GM18505 (cell line): ENCODE data around the gene RNF220.

ENCODE experiments used
- ATAC-seq: cut with Tn5 transposase; IDR thresholded peaks from one replicate; pipeline ENCODE4 v1.9.1; 2021; ENCODE audit not compliant: unreplicated experiment
- POLR2A ChIP-seq: IDR thresholded peaks from 4 replicates; pipeline ENCODE4 v1.6.1; 2011; ENCODE audit warnings: borderline replicate concordance; ENCODE audit not compliant: insufficient read depth, insufficient read length; ENCODE audit errors: extremely low read depth

Gene RNF220

DNA sequence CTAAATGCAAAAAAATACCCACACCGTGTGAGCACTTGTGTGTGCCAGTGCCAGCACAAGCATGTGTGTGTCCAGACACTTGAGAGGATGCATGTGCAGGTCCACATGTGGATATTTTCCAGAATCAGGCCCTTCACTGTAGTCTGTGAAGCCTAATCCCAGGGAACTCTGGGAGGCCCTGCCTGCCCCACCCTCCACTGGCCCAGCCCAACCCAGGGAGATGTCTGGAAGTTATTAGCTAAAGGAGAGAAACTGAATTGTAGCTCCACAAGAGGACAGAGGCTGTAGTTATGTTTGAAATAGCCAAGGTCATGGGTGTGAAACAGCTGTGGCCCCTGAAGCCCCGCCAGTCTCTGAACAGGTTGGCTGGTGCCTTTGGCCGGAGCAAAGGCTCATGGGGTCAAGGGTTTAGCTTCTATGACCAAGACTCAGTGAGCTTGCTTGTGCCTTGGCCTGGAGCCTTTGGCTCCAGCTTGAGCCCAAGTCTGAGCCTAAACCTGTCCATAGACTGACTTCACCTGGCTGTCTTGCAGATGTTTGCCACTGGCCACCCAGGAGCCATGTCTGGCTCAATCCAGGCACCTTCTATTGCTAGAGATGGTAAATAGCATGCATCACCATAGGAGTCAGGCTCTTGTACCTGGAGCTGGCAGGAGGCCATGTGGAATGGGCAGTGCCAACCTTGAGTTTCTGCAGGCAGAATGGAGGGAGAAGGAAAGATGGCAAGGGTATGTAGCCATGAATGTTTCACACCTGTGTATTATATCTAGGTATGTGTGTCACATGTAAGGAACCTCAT, 199.3 kb downstream of the RNF220 start:
- no peak for TF ChIP-seq POLR2A
- ATAC-seq: no peak

DNA sequence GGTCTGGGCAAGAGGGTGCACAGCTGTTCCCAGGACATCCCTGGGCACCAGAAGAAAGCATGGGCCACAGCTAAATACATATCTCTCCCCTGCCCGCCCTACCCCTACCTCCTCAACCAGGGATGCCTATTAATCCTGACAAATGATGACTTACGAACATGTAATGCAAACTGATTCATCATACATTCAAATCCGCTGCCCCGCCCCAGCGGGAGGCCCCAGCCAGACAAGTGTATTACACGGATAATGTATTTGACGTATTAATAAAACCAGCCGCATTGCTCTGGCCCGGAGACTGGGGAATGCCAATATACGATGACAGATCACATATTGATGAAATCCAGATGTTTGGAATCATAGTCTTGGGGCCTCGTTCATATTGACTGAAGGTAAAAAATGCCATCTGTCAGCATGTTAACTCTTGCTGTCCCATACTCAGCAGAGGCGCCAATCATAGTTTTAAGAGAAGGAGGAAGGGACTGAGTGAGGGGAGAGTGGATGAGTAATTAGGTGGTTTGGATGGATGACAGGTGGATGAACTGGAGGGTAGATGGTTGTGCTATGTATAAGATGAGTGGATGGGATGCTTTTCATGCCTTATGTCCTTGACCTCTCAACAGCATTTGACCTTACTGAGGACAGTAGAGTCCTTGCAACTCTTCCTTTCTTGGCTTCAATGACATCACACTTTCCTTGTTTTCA, 201.0 kb downstream of the RNF220 start:
- no peak for TF ChIP-seq POLR2A
- no peak for ATAC-seq

DNA sequence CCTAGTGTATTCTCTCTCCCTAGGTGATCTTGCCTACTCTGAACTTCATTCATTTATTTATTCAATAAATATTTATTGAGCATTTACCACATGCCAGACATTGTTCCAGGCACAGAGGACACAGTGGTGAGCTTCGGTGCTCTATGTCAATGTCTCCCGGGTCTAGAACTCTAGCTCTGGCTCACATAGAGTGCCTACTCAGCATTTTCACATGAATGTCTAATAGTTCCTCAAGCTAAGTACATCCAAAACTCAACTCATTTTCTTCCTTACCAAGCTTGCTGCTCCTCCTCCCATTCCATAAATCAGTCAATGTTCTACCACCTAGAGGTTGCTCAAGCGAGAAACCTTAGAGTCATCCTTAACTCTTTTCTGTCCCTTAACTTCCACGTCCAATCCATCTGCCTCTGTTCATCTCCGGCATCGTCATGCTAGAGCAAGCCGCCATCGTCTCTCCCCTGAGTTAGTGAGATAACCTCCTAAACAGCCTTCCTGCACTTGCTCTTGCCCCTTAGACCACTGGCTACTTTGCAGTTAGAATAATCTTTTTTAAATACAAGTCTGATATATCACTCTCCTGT, 201.7 kb downstream of the RNF220 start:
- no peak for TF ChIP-seq POLR2A
- no peak for ATAC-seq

DNA sequence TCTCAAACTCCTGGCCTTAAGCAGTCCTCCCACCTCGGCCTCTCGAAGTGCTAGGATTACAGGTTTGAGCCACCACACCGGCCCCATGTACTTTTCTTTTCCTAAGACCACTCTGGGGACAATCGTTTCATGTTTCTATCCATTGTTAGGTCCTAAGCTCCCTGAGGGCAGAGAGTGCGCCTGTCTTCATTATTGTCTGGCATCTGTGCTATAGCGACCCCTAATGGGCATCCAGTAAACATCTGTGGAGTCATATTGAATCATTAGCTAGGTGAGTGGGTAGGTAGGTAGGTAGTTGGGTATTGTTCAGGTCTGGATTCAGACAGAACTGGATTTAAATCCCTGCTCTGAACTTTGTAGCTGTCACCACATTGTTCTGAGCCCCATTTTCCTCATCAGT, 203.1 kb downstream of the RNF220 start:
- no peak for ATAC-seq
- TF ChIP-seq POLR2A: no peak

DNA sequence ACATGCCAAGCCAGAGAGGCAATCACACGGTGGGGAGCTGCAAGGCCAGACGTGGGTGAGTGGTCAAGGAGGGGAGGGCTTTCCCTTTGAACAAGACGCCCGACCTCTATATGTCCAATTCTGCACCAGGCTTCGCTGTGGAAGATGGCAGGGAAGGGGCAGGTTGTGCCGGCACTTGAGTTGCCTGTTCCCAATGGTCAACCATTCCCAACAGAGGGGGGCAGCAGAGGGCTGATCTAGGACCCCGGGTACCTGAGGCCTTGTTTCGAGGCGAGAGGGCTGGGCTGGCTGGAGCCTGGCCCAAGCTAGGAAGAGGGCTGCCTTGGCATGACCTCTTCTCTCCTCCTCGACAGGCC, 204.3 kb downstream of the RNF220 start:
- ATAC-seq: no peak
- no peak for TF ChIP-seq POLR2A

DNA sequence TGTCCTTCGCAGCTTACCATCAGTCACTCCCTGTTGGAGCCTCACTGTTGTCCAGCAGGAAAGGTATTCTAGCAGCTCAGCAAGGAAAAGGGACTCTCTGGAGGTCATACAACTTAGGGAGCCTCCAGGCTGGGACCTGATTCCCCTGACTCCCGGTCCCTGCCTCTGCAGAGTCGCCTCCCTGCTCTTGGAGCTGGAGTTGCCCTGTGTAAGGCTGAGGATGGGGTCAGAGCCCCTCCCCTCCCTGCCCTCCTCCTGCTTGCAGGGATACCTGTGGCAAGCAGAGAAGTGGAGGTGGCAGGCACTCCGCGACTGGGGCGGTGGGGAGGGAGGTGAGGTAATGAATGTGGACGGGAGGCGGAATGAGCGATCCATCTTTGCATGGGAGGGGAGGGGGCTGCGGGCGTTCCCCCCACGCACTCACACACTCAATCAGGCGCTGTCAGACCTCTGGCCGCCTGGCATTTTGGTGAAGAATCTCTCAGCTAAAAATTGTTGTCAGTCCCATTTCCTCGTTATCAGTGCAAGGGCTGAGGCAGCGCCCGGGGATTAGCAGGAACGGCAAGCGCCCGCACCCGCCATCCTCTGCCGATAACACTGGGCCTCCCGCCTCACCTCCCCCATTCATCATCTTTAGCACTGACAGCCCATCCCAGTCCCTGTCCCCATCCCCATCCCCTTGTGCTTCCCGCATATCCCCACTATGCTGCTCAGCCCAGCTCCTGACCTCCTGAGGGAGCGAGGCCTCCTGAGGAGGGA, 204.9 kb downstream of the RNF220 start:
- no peak for TF ChIP-seq POLR2A
- no peak for ATAC-seq

DNA sequence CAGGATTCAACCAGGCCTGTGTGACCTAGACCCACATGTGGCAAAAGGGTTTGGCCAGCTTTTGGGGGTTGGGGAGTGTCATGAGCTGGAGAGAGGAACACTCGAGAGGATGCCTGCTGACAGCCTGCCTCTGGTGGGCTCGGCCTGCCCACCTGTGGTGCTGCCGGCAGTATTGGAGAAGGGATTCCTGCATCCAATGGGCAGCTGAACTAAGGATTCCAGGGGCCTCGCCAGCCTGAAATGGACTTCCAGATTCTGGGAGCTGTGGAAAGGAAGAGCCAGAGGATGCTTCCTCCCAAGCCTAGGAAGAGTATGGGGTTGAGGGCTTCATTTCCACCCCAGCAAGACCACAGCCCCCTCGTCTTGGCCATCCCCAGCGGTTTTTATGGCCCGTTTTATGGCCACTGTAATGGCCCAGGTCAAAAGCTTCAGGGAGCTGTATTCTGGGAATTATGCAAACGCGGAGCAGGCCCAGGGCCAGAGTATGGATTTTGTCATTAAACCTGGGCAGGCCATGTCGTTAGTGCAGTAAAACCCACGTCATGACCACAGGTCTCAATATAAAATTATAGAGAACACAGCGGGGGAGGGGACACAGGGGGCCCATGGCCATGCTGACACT, 205.6 kb downstream of the RNF220 start:
- TF ChIP-seq POLR2A: no peak
- no peak for ATAC-seq

DNA sequence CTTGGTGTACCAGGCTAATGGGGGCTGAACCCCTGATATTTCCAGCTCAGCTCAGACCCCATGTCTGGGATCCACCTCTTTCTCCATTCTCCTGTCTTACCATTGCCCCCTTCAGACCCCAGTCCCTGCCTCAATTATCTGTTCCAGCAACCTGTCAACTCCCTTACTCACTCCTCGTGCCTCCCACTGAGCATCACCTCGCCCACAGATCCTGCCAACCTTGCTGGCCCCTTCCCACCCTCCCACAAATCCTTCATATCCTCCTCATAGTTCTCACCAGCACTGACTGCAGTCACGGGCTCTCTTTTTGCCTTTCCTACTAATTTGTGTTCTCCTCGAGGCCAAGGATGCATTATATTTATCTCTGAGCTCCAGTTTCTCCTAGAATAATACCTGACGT, 206.4 kb downstream of the RNF220 start:
- no peak for TF ChIP-seq POLR2A
- ATAC-seq: no peak

DNA sequence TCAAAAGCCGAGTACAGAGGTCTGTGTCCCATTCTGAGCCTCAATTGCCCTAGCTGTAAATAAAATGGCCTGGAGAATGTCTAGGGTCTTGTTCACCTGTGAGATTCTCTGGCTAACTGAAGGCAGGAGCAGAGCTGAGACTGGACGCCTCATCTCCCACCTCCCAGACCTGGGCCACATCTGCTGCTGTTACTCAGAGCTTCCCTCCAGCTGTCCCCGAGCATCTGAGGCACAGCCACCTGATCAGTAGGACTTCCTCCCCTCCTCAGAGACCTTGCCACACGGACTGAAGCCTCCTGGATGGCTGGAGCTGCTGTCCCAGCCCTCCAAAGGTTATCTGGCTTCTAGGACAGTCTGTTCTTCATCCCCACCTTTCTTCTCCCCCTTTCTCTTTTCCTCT, 206.8 kb downstream of the RNF220 start:
- ATAC-seq: no peak
- TF ChIP-seq POLR2A: no peak

DNA sequence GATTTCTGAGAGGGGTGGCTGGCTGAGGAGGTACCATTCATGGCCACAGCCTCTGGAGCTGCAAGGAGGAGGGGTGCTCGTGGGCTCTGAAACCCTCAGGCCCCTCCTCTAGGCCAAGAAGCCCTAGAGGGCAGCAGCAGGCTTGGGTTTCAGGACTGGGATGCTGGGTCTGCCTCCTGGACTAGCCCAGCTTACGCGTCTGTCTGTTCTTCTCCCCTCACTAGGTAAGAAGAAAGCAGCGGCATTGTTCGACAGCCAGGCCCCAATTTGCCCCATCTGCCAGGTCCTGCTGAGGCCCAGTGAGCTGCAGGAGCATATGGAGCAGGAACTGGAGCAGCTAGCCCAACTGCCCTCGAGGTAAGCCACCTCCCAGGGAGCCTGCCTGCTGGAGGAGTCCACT, 208.9 kb downstream of the RNF220 start:
- TF ChIP-seq POLR2A: no peak
- no peak for ATAC-seq

DNA sequence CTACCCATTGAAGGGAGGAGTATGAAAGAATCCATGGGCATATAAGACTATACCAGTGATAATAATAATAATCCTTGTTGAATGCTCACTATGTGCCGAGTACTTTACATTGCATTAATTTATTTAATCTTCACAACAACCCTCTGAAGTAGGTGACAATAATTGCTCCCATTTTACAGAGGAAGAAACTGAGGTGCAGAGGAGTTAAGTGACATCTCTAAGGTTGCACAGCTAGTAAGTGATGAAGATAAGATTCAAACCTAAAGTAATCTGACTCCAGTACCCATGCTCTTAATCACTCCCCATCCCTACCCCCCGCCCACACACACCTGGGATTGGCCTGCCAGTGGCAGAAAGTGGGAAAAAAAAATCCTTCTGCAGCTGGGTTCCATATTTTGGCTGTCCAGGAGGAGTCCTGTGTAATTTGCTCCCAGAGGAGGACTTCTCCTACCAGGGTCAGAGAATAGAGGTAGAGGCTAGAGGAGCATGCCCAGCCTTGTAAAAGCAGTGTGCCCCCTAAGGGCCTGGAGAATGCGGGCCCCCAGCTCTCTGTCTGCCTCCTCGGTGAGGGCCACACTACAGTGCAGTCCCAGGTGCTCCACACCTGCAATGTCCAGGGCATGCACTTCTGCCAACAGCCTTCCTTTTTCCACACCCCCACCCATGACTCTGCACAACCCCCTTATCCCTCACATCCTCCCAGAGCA, 211.4 kb downstream of the RNF220 start:
- ATAC-seq: no peak
- TF ChIP-seq POLR2A: no peak

DNA sequence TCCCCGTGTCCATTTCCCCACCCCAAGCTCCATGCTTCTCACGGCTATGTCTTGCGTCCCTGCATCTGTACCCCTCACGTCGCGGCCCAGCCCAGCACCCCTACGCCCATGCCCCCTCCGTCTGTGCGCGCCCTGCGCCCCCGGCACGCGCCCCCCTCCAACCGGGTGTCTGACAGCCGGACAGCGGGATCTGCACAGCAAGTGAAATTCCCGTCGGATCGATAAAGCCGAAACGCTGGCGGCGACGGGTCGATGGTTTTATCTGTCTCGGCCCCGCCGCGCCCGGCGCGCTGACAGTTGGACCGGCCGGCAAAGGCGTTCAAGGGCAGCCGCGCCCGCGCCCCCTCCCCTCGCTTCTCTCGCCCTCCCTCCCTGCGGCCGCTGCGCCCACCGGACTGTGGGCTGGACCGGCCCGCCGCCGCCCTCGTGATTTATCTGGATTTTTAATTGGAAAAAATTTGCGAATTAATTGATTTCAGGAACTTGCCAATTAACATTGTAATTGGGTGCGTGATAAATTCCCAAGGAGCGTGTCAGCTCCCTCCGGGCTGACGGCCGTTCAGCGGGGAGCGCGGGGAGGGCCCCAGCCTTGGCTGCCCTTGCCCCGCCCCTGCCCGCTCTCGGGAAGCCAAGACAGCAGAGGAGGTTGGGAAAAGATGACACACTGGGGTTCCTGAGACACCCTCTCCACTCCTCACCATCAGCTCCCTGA, 212.1 kb downstream of the RNF220 start:
- no peak for ATAC-seq
- no peak for TF ChIP-seq POLR2A
